HG03575 (cell line): Measurements from ENCODE around the gene PARS2.

Experiments used
- ATAC-seq: cut with Tn5 transposase; IDR thresholded peaks from one replicate; pipeline ENCODE4 v1.9.1; 2021; ENCODE audit not compliant: unreplicated experiment, insufficient number of reproducible peaks, low FRiP score; ENCODE audit errors: extremely low read depth

The PARS2 gene

DNA sequence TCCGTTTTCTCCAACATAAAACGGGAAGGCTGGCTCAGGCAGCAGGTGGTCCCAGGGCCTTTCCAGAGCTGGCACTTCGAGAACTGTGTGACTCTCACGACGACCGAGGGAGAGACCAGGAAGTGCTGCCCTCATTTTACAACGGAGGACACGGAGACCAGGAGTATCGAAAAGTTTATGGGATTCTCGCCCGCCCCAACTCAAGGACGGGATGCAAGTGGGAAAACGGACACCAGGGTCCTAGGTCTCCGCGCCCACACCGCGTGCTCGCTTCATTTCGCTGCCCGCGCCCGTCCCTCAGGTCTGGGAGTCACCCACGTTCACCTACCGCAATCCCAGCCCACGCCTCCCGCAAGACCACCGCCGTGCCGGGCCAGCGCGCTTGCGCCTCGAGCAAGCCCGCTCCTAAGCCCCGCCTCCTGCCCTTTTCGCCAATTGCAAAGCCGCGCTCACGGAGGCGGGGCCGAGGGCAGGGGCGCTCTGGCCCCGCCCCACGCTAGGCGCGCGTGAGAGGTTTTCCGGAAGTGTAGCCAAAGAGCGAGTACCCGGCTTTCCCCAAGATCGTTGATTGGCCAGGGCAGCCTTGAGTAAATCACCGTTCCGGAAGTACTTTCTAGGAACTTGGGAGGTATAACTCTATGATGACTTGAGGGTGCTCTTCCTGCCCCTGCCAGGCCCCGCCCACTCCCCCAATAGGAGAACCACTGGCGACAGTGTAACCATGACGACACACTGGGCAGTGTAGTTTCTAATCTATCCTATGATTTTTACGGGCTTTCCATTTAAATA is at the start of gene PARS2:
TSS of gene PARS2 (minus strand) at position 391 of the 789 bp plus-strand sequence. CDS start 5,362 bp downstream, outside the sequence.
- peak; percentile 91 for ATAC-seq

- ATAC-seq, result no peak
Observed at GRCh38 chr1:54814126-54814498, 49.8 kb upstream of the PARS2 start.

DNA sequence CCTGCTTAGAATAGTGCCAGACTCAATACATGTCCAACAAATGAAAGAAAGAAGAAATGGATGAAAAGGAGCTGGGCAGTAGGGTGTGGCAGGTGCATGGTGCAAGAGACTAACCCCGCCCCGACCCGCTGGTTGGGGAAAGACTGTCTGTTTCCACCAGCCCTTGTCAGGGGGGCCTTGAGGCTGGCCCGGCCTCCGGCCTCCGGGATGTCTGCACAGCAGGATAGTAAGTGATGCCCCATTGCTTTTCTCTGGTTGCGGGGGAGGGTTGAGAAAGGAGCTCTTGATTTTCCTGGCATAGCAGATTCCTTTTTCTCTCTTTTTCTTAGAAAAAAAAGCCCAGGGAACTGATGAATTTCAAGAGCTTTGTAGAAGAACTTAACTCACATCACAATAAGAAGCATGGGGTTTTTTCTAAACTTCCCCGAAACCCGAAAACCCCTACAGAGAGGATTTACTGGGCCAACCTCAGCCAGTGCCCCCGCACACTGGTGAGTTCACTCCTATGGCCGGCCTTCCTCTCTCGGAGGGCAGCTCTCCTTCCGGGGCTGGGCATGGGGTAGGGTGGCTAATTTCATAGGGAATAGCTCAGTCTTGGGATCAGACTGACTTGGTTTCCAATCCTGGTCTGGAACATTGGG is 49.3 kb upstream of the PARS2 start:
- ATAC-seq, result no peak

DNA sequence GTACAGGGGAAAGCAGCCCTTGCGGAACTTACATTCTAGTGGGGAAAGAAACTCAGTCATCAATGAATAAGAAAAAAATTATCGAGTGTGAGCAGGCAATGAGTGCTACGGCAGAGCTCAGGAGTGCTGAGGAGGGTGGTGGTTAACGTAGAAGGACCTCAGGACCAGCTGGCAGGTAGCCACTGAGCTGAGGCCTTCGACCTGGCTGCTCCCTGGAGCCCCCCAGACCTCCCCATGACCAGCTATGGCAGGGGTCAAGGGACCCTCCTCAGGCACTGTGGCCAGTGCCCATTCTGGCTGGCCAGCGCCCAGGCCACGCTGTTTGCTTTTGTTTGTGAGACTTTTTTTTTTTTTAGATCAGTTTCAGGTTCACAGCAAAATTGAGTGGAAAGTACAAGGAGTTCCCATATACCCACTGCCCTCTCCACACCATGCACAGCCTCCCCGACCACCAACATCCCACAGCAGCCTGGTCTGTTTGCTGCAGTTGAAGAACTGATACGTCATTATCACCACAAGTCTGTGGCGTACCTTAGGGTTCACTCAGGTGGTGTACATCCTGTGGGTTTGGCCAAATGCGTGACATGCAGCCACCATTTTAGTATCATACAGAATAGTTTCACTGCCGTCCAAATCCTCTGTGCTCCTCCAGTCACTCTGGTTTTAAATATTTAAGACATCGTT is 48.6 kb upstream of the PARS2 start:
- no peak for ATAC-seq

- no peak for ATAC-seq
Observed at GRCh38 chr1:54811739-54812655, 47.7 kb upstream of the PARS2 start.

- no peak for ATAC-seq
Observed at GRCh38 chr1:54811066-54811465, 46.7 kb upstream of the PARS2 start.

- ATAC-seq, result no peak
Observed at GRCh38 chr1:54810153-54810942, 46.0 kb upstream of the PARS2 start.

GRCh38 chr1:54809496-54810074 is 45.3 kb upstream of the PARS2 start:
- ATAC-seq, result no peak

DNA sequence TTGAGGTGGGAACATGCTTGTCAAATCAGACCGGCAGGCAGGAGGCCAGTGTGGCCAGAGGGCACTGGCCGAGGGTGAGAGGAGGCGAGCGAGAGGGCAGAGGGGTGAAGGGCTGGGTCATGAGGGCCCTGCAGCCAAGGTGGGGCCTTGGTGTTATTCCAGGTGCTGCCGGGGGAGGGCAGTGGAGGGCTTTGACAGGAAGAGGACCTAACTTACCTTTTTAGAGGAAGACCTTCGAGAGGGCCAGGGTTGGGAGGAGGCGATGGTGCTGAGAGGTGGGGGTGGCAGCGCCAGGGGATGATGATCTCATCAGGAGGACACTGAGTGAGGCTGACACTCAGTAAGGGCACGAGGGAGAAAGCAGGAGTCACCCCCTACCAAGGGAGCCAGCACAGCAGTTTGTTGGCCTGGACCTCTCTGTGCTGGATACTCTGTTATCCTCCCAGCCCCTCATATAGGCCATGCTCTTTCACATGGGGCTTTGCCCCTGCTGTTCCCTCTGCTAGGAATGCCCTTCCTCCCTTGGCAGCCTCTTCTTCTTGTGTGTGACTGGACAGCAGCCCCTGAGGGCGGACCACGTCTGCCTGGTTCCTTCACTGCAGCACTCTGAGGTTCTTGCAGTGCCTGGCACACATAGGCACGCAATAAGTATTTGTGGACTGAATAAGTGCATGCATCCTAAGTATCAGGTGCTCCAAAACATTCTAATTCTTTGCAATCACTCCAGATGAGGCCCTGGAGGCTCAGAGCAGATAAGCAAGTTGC is 44.3 kb upstream of the PARS2 start:
- ATAC-seq, result no peak

DNA sequence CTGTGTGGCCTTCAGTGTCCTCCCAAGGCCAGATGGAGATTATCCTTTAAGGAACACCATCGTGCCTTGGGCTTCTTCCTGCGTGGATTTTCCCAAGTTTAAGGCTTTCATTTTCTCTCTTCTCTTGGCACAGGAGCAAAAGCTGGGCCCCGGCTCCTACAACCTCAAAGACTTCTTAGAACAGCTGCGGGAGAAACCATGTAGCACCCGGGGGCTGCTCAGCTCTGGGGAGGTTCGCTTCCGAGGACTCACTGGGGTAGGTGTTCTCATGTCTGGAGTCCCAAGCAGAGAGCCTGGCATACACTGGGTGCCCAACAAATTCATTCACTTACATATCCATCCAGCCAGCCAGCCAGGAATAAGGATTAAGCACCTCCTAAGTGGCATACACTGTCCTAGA is 43.4 kb upstream of the PARS2 start:
- ATAC-seq, result no peak

- no peak for ATAC-seq
Observed at GRCh38 chr1:54806931-54807611, 42.7 kb upstream of the PARS2 start.

GRCh38 chr1:54805981-54806381 is 41.7 kb upstream of the PARS2 start:
- ATAC-seq, result no peak

DNA sequence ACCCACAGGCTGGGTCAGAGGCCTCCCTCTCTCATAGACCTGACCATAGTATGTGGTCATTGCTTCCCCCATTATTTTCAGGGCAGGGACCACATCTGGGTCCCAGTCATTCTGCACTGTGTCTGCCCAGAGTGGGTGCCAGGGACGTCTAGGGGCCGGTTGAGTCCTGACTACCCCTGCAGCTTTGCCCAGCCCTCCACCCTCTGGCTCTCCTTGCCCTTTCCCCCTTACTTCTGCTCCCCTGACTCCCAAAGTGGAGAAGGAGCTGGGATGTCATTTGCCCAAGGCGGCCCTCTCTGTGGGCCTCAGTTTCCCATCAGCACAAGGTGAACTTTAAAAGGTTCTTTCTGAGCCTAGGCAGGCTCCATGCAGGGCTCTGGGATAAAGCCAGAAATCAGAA is 41.1 kb upstream of the PARS2 start:
- ATAC-seq, result no peak

- ATAC-seq, result no peak
Observed at GRCh38 chr1:54804471-54805132, 40.3 kb upstream of the PARS2 start.

- ATAC-seq, result no peak
Observed at GRCh38 chr1:54803761-54804470, 39.6 kb upstream of the PARS2 start.
